ENCODE data around the gene LRRC2. TPM values are rescaled to one million over a fixed set of nuclear protein-coding genes. Genes with fewer than 3 reads are reported as not detected.

The LRRC2 gene
- total RNA-seq, 3 donors from 2014 or later = 1.8 to 2.8 (median 2.5) TPM

DNA sequence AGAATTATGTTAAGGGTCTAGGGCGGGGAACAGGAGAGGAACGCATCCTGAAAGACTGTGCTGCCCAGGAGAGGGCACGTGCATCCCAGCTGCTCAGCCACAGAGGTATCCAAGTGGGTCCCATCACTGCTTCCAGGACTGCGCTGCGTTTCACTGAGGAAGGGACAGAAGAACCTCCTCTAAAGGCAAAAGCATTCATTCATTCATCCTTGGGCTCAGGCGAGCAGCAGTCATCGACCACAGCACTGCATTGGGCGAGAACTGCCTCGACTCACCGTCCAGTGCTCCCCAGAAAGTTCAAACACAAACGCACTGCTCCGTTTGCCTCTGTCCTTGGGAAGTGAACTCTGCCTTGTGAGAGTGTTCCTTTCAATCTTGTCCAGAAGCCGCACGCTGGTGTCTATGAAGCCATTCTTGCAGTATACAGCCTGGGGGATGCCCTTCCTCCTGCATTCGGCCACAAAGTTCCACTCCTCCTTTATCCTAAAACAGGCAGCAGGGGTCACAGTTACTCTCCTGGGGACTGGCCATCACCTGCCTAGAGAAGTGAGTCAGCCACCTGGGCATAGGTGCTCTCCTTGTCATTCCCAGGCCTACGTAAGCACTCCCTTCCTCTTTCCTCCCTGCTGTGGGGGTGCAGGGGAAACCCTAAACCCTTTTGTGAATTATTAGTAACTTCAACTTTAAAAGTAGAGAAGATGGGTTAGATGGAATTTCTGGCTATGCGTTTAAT is 21.2 kb downstream of the LRRC2 start:
- Histone ChIP-seq H3K9me3 (no peaks in the 10 kb centered on the region), H3K4me1 (ENCODE audit: low read depth) (no peaks in the 10 kb centered on the region), H3K4me3 (no peak overlapping the region), H3K36me3 (ENCODE audit: low read depth) (no peaks in the 10 kb centered on the region)
- ATAC-seq (no peak), DNase-seq (no peak)
- intact Hi-C loops (cut with DNase I, micrococcal nuclease) = no loop called here
- TF ChIP-seq, protein P1, sequence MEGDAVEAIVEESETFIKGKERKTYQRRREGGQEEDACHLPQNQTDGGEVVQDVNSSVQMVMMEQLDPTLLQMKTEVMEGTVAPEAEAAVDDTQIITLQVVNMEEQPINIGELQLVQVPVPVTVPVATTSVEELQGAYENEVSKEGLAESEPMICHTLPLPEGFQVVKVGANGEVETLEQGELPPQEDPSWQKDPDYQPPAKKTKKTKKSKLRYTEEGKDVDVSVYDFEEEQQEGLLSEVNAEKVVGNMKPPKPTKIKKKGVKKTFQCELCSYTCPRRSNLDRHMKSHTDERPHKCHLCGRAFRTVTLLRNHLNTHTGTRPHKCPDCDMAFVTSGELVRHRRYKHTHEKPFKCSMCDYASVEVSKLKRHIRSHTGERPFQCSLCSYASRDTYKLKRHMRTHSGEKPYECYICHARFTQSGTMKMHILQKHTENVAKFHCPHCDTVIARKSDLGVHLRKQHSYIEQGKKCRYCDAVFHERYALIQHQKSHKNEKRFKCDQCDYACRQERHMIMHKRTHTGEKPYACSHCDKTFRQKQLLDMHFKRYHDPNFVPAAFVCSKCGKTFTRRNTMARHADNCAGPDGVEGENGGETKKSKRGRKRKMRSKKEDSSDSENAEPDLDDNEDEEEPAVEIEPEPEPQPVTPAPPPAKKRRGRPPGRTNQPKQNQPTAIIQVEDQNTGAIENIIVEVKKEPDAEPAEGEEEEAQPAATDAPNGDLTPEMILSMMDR (IDR thresholded peaks at IDR 0.05) = no peak

DNA sequence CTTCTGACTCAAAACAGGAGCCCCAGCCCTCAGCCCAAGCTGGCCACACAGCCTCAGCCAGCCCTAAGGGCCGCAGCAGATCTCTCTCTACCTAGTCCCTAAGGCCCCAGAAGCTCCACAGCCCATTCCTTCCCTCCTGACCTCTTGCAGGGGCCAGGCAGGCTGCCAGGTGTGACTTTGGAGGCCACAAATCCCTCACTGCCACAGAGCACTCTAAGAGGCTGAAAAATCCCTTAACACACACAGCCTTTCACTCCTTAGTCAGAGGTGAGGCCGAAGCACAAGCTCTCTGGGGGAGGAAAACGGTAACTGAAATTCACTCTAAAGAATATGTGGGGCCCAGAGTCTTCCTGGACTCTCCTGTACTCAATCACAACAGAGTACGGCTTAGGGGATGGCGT is 23.3 kb downstream of the LRRC2 start:
- ATAC-seq (no peak), DNase-seq (no peak)
- H3K4me1 ChIP-seq (ENCODE audit: low read depth) = no peaks in the 10 kb centered on the region

DNA sequence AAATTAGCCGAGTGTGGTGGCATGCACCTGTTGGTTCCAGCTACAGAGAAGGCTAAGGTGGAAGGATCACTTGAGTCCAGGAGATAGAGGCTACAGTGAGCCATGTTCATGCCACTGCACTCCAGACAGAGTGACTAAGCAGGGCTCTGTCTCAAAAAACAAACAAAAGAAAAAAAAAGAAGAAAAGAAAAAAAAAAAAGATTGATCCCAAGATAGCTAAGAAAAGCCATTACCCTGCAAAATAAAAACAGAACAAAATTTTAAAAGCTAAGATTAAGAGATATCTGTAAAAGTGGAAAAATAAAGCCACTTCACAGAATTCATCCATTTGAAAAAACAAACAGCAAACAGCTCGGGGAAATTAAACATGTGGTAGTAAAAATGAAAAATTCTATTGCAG is 23.8 kb downstream of the LRRC2 start:
- Histone ChIP-seq H3K36me3 (ENCODE audit: low read depth) (no peaks in the 10 kb centered on the region), H3K4me3 (no peak overlapping the region), H3K9me3 (no peaks in the 10 kb centered on the region), H3K4me1 (ENCODE audit: low read depth) (no peaks in the 10 kb centered on the region)
- DNase-seq = no peak
- intact Hi-C loops (cut with DNase I, micrococcal nuclease) = no loop called here
- TF ChIP-seq, protein P1 (IDR thresholded peaks at IDR 0.05) = no peak
- ATAC-seq = no peak

More for the DNA sequence above, 23.3 kb downstream of the LRRC2 start:
- intact Hi-C loops (cut with DNase I, micrococcal nuclease) = no loop called here
- Histone ChIP-seq H3K4me3 (no peak overlapping the region), H3K36me3 (ENCODE audit: low read depth) (no peaks in the 10 kb centered on the region), H3K9me3 (no peaks in the 10 kb centered on the region)
- TF ChIP-seq, protein P1 (IDR thresholded peaks at IDR 0.05) = no peak

DNA sequence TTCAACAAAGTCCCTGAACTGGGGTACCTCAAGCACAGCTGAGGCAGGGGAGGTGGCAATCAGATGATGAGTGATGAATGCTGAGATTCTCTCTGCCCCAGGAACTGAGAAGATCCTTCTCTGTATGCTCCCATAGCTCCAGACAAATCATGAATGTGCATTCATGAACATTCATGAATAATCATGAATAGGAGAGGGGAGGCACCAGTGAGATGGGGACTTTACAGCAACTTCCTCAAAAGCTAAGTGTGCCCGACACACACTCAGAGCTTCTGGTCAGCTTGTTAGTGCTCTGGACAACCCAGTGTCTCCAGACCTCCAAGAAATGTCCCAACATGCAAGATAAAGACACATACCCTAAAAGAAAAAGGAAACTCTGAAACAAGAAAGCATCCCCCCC is 24.3 kb downstream of the LRRC2 start:
- Histone ChIP-seq H3K4me3 (no peak overlapping the region), H3K36me3 (ENCODE audit: low read depth) (no peaks in the 10 kb centered on the region), H3K9me3 (no peaks in the 10 kb centered on the region), H3K4me1 (ENCODE audit: low read depth) (no peaks in the 10 kb centered on the region)
- intact Hi-C loops (cut with DNase I, micrococcal nuclease) = no loop called here
- ATAC-seq (no peak), DNase-seq (no peak)
- TF ChIP-seq, protein P1 (IDR thresholded peaks at IDR 0.05) = no peak

DNA sequence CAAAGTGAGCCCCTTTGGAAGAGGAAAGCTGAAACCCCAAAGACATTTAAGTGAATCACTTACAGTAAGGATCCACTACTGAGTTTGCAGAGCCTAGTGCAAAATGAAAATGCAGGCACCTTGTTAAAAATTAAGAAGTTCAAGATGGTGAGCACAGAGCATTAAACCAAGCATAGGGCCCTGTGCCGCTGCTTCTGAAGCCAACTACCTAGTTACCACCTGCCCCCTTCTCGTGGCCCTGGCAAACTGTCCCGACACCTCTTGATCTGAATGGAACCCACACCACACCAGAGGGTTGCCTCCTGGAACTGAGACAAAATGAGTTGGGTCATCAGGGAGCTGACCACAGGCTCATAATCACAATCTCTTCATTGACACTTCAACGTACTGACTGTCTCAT is 25.6 kb downstream of the LRRC2 start:
- Histone ChIP-seq H3K4me1 (ENCODE audit: low read depth) (no peaks in the 10 kb centered on the region), H3K4me3 (no peak overlapping the region), H3K36me3 (ENCODE audit: low read depth) (no peaks in the 10 kb centered on the region), H3K9me3 (no peaks in the 10 kb centered on the region)
- intact Hi-C loops (cut with DNase I, micrococcal nuclease) = no loop called here
- ATAC-seq (no peak), DNase-seq (no peak)
- TF ChIP-seq, protein P1 (IDR thresholded peaks at IDR 0.05) = no peak
